ENCODE data around the gene P3H2.

Gene P3H2

DNA sequence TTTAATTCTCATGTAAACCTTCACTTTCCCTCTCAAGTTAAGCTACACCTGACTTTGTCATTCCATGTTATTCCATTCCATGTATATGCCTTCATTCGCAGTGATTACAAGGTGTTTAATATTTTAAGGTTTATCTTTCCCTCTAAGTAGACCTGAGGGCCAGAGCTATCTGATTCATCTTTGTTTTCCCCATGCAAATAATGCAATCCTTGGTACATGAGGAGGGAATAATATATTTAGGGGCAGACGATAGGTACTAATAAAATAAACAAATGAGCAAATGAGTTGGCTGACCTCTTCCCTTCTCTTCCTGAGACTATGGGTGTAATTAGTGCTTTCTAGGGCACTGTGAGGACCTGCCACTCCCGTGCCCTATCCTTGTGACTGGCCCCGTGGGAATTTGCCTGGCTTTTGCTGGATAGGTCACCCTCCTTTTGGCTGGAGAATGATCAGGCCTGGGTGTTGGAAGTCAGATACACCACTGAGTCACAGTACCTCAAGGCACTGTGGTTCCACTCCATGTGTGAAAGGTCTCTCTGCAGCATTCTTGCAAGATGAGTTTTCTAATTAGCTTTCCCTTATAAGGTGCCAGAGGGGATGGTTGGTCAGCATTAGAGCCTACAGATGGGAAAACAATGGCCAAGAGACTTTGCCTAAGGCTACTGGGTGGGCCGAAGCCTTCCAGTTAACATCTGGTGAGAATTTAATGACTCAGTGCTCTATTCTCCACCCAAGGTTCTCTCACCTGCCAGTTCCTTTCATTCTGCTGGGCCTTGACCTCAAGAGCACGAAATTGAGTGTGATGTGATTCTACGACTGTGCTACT, 183.2 kb downstream of the P3H2 start:
- no peak for DNase-seq

DNA sequence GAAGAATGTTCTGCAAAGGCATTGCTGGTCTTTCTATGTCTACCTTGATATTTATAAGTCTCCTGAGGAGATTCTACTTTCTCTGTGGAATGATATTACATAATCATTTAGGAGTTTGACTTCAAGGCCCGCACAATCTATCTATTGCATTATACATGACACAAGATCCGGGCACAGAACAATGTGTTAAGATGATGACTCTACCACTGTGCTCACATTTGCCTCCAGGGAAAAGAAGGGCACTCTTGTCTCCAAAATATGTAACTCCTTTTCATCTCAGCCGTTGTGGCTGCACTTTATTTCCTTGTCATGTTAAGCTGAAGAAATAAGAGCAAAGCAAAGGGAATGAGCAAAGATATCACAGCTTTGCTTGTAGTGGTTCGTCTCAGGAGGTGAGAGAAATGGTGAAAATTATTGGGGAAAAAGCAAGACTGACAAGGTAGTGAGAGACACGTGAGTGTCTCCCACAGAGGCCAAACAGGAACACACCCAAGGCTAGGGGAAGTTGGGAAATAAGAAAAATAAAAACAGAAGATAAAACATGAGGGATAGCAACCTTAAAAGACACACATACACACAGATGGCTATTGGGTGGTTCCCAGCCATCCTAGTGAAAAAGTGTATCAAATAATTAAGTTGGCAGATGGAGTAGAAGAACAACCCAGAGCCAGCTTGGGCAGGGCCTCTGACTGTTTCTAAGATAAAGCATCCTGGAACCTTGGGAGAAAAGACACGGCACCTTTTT, 184.3 kb downstream of the P3H2 start:
- DNase-seq: no peak

DNA sequence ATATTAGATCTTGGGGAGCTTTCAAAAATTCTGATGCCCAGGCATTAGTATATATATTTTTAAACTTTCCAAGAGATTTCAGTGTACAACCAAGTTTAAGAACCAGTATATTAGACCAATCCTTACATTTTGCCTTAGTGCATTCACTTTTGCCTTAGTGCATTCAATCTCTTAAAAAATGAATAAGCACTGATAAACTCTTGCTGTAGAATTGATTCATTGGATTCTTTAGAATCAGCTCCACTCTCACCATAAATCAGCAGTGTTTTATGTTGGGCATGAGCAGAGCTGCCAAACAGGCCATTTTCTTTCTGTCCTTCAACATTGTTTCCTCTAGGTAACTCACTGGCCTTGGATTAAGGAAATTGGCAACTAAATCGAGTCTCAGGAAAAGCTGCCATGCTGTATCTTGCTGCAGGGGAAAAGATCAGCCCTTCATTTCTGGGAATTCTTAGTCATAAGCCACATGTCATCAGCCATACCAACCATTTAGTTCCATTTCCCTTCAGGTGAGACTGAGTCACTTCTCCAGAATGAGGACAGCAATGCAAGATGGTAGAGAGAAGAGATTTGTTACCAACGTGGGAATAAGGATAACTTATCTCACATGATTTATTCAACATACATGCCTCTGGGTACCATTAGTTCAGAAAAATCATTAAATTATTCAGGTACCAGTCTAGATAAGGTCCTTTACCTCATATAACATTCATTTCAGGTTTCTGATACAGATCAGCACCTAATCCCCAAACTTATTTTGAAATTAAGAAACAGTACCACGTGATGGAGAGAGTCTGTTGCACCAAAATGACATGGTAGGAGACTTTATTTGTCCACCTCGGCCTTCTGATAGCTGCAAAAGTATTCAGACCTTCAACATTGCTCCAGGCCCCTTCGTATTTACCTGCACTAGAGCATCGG, 192.5 kb downstream of the P3H2 start:
- no peak for DNase-seq

DNA sequence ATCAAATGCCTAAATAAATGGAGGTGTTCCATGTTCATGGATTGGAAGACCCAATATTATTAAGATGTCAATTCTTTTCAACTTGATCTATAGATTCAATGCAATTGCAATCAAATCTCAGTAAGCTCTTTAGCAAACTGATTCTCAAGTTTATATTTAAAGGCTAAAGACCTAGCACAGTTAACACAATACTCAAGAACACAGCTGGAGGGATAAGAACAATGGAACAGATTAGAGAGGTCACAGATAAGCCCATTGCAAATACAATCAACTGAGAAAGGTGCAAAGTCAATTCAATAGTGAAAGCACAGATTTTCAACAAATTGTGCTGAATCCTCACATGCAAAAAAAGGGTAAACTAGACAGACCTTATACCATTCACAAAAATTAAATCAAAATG, 198.9 kb downstream of the P3H2 start:
- DNase-seq: no peak

DNA sequence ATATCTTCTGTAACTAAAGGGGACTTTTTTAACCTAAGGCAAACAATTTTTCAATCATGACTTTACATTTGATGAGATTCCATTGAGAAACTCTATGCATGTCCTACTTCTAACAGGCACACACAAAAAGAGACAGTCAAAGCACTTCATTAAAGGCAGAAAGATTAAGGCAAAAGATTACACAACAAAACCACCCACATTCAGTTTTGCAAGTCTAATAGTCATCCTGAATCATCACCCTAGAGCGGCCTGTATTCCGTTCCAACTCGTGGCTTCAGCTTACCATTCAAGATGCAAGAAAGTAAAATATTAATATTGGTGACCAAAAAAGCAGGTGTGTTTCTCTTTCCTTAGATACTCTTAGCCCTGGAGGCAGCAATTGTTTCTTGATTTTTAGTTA, 205.9 kb downstream of the P3H2 start:
- peak; percentile 72 to 75 for DNase-seq

DNA sequence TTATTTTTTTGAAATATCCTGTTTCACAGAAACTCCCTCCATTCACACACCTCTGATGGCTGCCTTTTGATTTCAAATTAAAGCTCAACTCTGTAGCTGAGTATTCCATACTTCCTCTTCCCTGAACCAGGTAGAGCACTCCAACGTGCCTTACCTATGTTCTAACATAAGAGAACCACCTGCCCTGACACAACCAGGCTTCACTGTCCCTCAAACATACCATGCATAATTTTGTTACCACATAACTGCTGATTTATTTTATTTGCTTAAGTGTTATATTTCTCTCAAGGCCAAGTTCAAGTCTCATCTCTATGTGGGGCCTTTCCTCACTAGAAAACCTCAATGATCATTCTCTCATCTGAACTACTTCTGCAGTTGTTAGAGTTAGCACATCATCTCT, 209.7 kb downstream of the P3H2 start:
- no peak for DNase-seq

DNA sequence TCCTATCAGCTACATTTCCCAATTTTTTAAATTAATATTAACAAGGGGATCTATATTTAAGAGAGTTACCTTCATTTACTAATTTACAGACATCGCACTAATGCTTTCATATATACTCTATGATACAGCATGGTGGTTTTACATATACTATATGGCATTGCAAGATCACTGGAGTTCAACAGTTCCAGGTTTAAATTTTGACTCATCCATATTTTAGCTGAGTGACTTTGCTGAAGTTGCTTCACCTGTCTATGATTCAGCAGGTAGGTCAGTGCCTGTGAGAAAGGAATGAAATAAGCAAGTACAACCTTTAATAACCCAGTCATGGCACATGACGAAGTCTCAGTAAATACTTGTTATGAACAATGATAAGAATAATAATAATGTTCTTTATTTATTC, 211.1 kb downstream of the P3H2 start:
- DNase-seq: no peak

DNA sequence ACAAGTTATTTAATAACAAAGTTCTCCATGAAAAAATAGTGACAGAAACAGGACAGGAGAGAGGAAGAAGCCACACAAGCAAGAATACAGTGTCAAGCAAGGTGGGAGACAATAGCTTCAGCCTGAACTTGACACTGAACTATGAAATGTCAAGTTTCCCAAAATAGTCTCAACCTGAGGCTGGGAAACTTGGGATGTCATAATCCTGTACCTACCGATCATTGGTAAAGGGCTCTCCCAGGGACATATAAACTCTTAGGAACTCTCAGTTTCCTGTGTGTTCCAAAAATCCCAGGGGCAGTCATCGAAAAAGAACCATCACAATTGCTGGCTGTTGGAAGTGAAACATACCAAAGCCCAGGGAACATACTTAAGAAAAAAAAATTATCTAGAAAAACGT, 211.6 kb downstream of the P3H2 start:
- DNase-seq: no peak

DNA sequence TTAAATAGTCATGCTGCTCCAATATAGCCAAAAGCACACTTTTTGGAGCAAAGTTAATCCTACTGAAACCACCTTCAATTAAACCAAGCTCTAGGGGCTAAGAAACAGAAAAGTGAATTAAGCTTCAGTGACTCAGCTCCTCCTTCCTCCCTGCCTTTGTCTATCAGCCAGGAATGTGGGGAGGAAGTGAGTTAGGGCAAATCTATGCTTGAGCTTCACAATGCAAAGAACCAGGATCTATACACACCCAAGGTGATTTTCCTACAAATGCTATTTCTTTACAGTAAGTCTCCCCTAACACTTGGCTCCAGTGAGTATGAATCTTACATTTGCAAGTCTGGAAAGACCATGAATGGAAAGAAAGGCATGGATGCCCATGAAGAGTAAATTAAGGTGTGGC, 212.1 kb downstream of the P3H2 start:
- DNase-seq: no peak

DNA sequence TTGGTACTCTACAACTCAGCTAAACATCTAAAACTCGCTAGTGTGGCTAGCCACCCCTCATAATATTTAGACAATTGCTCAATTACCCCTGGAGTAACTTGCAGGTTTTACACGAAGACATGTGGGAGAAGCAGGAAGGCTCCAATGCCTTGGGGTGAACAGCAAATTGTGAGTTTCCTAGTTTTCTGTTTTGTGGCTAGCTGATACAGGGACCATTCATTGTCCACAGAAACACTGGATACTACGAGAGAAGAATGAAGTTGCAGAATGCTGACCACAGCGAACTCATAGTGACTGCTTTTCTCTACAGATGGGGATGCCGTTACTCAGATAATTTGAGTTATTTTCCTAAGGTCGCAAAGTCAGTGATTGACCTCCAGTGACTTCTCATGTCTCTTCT, 212.9 kb downstream of the P3H2 start:
- no peak for DNase-seq
